ENCODE results near the gene FXYD2. TPM values are rescaled to one million over a fixed set of nuclear protein-coding genes. Genes with fewer than 3 reads are reported as not detected.

Gene FXYD2
- total and polyA plus RNA-seq, 2 experiments from 2014 or later, result not detected

GRCh38 chr11:117841551-117842031 is 17.0 kb upstream of the FXYD2 start:
- Histone ChIP-seq H4K20me1 (ENCODE audit: insufficient read depth) (no peaks in the 10 kb centered on the region), H3K36me3 (ENCODE audit: low read depth) (no peaks in the 10 kb centered on the region), H3K27me3 (replicated peaks; ENCODE audit: insufficient read depth) (peaks cover 35% of the 10 kb centered on the region), H3K4me2 (ENCODE audit: unreplicated experiment) (no peak overlapping the region), H3K4me3 (no peak overlapping the region), H3K9ac (no peak overlapping the region), H3K79me2 (ENCODE audit: insufficient read depth) (no peaks in the 10 kb centered on the region), H3F3A (ENCODE audit: insufficient read depth) (no peaks in the 10 kb centered on the region), H3K9me2 (ENCODE audit: insufficient read depth) (no peaks in the 10 kb centered on the region), H3K27ac (no peak overlapping the region), H3K4me1 (ENCODE audit: insufficient read depth) (no peaks in the 10 kb centered on the region), H2AFZ (no peak overlapping the region), H3K9me3 (ENCODE audit: low read depth) (no peaks in the 10 kb centered on the region)
- in situ Hi-C loops (cut with MboI), result no loop called here
- DNase-seq, result no peak
- TF ChIP-seq EZH2phosphoT487 (IDR thresholded peaks at IDR 0.05; ENCODE audit: insufficient read depth, low read depth), result no peak
- TF ChIP-seq EZH2 (IDR thresholded peaks at IDR 0.05; ENCODE audit: insufficient read depth, poor library complexity, severe bottlenecking), result no peak
- WGBS, 2 experiments (ENCODE audit: low coverage in 1 of 2, low lambda C conversion rate in 2 of 2, missing lambda C conversion rate in 2 of 2), result 66 to 69% methylated on average over 7 of the region's 7 CpGs

DNA sequence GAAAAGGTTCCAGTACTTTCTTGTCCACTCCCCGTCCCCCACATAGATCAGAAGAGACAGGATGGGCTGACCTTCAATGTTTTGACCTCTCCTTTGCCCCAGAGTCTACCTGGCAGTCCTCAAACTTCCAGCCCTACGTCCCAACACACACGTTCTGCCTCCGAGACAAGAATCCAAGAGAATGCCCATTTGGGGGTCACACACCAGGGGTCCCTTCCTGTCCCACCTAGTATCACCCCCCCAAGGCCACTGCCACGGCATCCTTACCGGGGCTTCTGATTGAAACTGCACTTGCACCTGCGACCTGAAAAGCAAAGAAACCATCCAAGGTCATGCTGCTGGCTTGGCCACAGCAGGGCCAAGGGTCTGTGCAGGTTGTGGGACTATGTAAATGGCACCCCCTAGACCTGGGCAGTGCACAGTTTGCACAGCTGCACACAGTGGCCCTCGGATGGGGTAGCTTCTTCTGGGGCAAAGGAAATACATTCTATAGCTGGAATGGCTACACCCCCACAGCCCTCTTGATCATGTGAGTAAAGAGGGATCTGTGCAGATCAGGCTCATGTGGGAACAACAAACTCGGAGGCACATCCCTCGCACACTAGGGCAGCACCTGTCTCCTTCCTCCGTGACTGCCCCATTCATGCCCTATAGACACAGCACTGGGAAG is 16.5 kb upstream of the FXYD2 start:
- no peak overlapping the region for H3K27ac ChIP-seq
- no peak overlapping the region for H3K4me2 ChIP-seq (ENCODE audit: unreplicated experiment)
- in situ Hi-C loops (cut with MboI), result no loop called here
- no peaks in the 10 kb centered on the region for H3K9me3 ChIP-seq (ENCODE audit: low read depth)
- no peak for TF ChIP-seq EZH2phosphoT487 (IDR thresholded peaks at IDR 0.05; ENCODE audit: insufficient read depth, low read depth)
- TF ChIP-seq EZH2 (IDR thresholded peaks at IDR 0.05; ENCODE audit: insufficient read depth, poor library complexity, severe bottlenecking), result no peak
- no peaks in the 10 kb centered on the region for H3K36me3 ChIP-seq (ENCODE audit: low read depth)
- H3K4me3 ChIP-seq, result no peak overlapping the region
- no peak overlapping the region for H2AFZ ChIP-seq
- no peak for DNase-seq
- H3K27me3 ChIP-seq (replicated peaks; ENCODE audit: insufficient read depth), result peaks cover 32% of the 10 kb centered on the region
- no peaks in the 10 kb centered on the region for H3K4me1 ChIP-seq (ENCODE audit: insufficient read depth)
- WGBS, 2 experiments (ENCODE audit: low coverage in 1 of 2, low lambda C conversion rate in 2 of 2, missing lambda C conversion rate in 2 of 2), result 42 to 48% methylated on average over 11 of the region's 11 CpGs
- no peak overlapping the region for H3K9ac ChIP-seq
- no peaks in the 10 kb centered on the region for H3K9me2 ChIP-seq (ENCODE audit: insufficient read depth)
- H4K20me1 ChIP-seq (ENCODE audit: insufficient read depth), result no peaks in the 10 kb centered on the region
- H3K79me2 ChIP-seq (ENCODE audit: insufficient read depth), result no peaks in the 10 kb centered on the region
- no peaks in the 10 kb centered on the region for H3F3A ChIP-seq (ENCODE audit: insufficient read depth)

DNA sequence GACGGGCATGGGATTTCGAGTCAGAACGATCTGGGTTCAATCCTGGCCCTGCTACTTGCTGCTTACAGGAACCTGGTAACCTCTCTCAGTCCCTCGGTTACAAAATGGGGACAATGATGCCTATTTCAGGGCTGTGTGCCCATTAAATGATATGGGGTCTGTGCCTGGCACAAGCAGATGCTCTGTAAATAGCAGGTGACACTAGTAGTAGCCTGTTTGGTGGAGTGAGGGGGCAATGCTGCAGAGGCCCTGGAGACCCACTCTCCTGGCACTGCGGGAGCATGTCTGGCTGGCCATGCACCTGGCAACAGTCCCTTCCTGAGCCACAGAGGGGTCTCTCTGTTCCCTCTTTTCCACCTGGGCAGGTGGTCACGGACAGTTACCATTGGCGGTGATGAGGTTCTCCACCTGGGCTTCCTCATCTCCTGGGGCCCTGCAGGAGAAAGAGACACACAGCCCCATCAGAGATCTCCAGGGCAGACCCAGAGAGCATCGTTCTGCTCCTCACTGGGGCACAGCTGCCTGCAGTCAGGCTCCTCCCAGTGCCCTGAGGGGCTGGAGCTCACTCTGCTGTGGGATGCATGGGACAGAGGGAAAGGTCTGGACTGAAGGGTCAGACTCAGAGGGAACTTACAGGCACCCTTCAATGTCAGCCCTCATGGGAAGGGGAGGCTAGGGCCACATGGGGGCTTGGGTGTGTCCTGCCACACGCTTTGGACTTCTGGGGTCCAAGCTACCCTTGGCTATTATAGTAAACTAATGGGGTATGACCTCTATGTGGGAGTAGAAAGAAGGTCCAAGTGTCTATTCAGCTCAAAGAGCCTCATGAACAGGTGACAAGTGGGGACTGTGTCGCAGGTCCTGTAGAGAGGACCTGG is 15.6 kb upstream of the FXYD2 start:
- Histone ChIP-seq H3K9me2 (ENCODE audit: insufficient read depth) (no peaks in the 10 kb centered on the region), H3K27me3 (replicated peaks; ENCODE audit: insufficient read depth) (peaks cover 29% of the 10 kb centered on the region), H3K36me3 (ENCODE audit: low read depth) (no peaks in the 10 kb centered on the region), H3K79me2 (ENCODE audit: insufficient read depth) (no peaks in the 10 kb centered on the region), H3K4me3 (no peak overlapping the region), H3K9me3 (ENCODE audit: low read depth) (no peaks in the 10 kb centered on the region), H2AFZ (no peak overlapping the region), H3K4me2 (ENCODE audit: unreplicated experiment) (no peak overlapping the region), H3K9ac (no peak overlapping the region), H4K20me1 (ENCODE audit: insufficient read depth) (no peaks in the 10 kb centered on the region), H3K4me1 (ENCODE audit: insufficient read depth) (no peaks in the 10 kb centered on the region), H3F3A (ENCODE audit: insufficient read depth) (no peaks in the 10 kb centered on the region), H3K27ac (no peak overlapping the region)
- 53 to 60% methylated on average over 10 of the region's 10 CpGs for WGBS, 2 experiments (ENCODE audit: low coverage in 1 of 2, low lambda C conversion rate in 2 of 2, missing lambda C conversion rate in 2 of 2)
- in situ Hi-C loops (cut with MboI), result loop anchor here (10.0 kb wide), 1 partner anchor 215 kb away; no protein-coding TSS in a partner anchor
- no peak for DNase-seq
- no peak for TF ChIP-seq EZH2 (IDR thresholded peaks at IDR 0.05; ENCODE audit: insufficient read depth, poor library complexity, severe bottlenecking)
- no peak for TF ChIP-seq EZH2phosphoT487 (IDR thresholded peaks at IDR 0.05; ENCODE audit: insufficient read depth, low read depth)

- no peaks in the 10 kb centered on the region for H3F3A ChIP-seq (ENCODE audit: insufficient read depth)
- in situ Hi-C loops (cut with MboI), result loop anchor here (10.0 kb wide), 1 partner anchor 215 kb away; no protein-coding TSS in a partner anchor
- no peaks in the 10 kb centered on the region for H3K36me3 ChIP-seq (ENCODE audit: low read depth)
- 40 to 53% methylated on average over 7 of the region's 7 CpGs for whole genome bisulfite sequencing, 2 experiments (ENCODE audit: low coverage in 1 of 2, low lambda C conversion rate in 2 of 2, missing lambda C conversion rate in 2 of 2)
- H3K9me2 ChIP-seq (ENCODE audit: insufficient read depth), result no peaks in the 10 kb centered on the region
- H2AFZ ChIP-seq, result no peak overlapping the region
- H3K9ac ChIP-seq, result no peak overlapping the region
- H3K27ac ChIP-seq, result no peak overlapping the region
- no peaks in the 10 kb centered on the region for H3K9me3 ChIP-seq (ENCODE audit: low read depth)
- no peak overlapping the region for H3K4me2 ChIP-seq (ENCODE audit: unreplicated experiment)
- H3K4me1 ChIP-seq (ENCODE audit: insufficient read depth), result no peaks in the 10 kb centered on the region
- TF ChIP-seq EZH2phosphoT487 (IDR thresholded peaks at IDR 0.05; ENCODE audit: insufficient read depth, low read depth), result no peak
- TF ChIP-seq EZH2 (IDR thresholded peaks at IDR 0.05; ENCODE audit: insufficient read depth, poor library complexity, severe bottlenecking), result no peak
- DNase-seq, result no peak
- no peak overlapping the region for H3K4me3 ChIP-seq
- peaks cover 35% of the 10 kb centered on the region for H3K27me3 ChIP-seq (replicated peaks; ENCODE audit: insufficient read depth)
- no peaks in the 10 kb centered on the region for H4K20me1 ChIP-seq (ENCODE audit: insufficient read depth)
- H3K79me2 ChIP-seq (ENCODE audit: insufficient read depth), result no peaks in the 10 kb centered on the region
These were observed 14.9 kb upstream of the FXYD2 start for GRCh38 chr11:117839380-117839881.

Data from GM23248 (cell line).